Measurements from ENCODE around the gene FOLR1.

- TF ChIP-seq, protein P1, sequence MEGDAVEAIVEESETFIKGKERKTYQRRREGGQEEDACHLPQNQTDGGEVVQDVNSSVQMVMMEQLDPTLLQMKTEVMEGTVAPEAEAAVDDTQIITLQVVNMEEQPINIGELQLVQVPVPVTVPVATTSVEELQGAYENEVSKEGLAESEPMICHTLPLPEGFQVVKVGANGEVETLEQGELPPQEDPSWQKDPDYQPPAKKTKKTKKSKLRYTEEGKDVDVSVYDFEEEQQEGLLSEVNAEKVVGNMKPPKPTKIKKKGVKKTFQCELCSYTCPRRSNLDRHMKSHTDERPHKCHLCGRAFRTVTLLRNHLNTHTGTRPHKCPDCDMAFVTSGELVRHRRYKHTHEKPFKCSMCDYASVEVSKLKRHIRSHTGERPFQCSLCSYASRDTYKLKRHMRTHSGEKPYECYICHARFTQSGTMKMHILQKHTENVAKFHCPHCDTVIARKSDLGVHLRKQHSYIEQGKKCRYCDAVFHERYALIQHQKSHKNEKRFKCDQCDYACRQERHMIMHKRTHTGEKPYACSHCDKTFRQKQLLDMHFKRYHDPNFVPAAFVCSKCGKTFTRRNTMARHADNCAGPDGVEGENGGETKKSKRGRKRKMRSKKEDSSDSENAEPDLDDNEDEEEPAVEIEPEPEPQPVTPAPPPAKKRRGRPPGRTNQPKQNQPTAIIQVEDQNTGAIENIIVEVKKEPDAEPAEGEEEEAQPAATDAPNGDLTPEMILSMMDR (IDR thresholded peaks at IDR 0.05), result no peak
- TF ChIP-seq, protein P2, sequence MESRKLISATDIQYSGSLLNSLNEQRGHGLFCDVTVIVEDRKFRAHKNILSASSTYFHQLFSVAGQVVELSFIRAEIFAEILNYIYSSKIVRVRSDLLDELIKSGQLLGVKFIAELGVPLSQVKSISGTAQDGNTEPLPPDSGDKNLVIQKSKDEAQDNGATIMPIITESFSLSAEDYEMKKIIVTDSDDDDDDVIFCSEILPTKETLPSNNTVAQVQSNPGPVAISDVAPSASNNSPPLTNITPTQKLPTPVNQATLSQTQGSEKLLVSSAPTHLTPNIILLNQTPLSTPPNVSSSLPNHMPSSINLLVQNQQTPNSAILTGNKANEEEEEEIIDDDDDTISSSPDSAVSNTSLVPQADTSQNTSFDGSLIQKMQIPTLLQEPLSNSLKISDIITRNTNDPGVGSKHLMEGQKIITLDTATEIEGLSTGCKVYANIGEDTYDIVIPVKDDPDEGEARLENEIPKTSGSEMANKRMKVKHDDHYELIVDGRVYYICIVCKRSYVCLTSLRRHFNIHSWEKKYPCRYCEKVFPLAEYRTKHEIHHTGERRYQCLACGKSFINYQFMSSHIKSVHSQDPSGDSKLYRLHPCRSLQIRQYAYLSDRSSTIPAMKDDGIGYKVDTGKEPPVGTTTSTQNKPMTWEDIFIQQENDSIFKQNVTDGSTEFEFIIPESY (IDR thresholded peaks at IDR 0.05; ENCODE audit: borderline replicate concordance, low read depth), result no peak
- TF ChIP-seq FOXJ3 (CRISPR knock-in tag; IDR thresholded peaks at IDR 0.05) (no peak), RFX5 (IDR thresholded peaks at IDR 0.05; ENCODE audit: low read length) (no peak), CHD2 (IDR thresholded peaks at IDR 0.05; ENCODE audit: low read length, partially characterized antibody) (no peak), POLR2AphosphoS5 (IDR thresholded peaks at IDR 0.05; ENCODE audit: low read depth, low read length) (no peak; the same call in 1 of the 2 replicates), EZH2phosphoT487 (IDR thresholded peaks at IDR 0.05; ENCODE audit: borderline replicate concordance, low read depth) (no peak), IRF3 (IDR thresholded peaks at IDR 0.05; ENCODE audit: low read depth, low read length) (no peak), REST (IDR thresholded peaks at IDR 0.05; ENCODE audit: low read depth, low read length) (no peak), GATA2 (CRISPR knock-in tag; IDR thresholded peaks at IDR 0.05) (no peak), EP300 (IDR thresholded peaks at IDR 0.05; ENCODE audit: borderline replicate concordance in 1 of 2, low read depth in 1 of 2, low read length in 1 of 2) (no peak), JUND (IDR thresholded peaks at IDR 0.05) (no peak), SMC3 (IDR thresholded peaks at IDR 0.05; ENCODE audit: low read depth, low read length) (no peak)
- TF ChIP-seq, protein P3, sequence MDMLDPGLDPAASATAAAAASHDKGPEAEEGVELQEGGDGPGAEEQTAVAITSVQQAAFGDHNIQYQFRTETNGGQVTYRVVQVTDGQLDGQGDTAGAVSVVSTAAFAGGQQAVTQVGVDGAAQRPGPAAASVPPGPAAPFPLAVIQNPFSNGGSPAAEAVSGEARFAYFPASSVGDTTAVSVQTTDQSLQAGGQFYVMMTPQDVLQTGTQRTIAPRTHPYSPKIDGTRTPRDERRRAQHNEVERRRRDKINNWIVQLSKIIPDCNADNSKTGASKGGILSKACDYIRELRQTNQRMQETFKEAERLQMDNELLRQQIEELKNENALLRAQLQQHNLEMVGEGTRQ (IDR thresholded peaks at IDR 0.05; ENCODE audit: borderline replicate concordance, low read depth, low read length), result no peak
These were observed 35.6 kb downstream of the FOLR1 start for GRCh38 chr11:72227316-72228228.
